ENCODE results near the gene RHOV. TPM values are rescaled to one million over a fixed set of nuclear protein-coding genes. Genes with fewer than 3 reads are reported as not detected.

The RHOV gene
- polyA plus RNA-seq, 1 donor from 2014 or later: 2.8 TPM

- no peak overlapping the region for H2AFZ ChIP-seq (ENCODE audit: low read depth, low read length)
- H3K4me2 ChIP-seq (ENCODE audit: low read length): no peak overlapping the region
- H3K27ac ChIP-seq (ENCODE audit: low read length): no peak overlapping the region
- H3K9me3 ChIP-seq (ENCODE audit: low read length): no peaks in the 10 kb centered on the region
- H3K27me3 ChIP-seq (ENCODE audit: insufficient read depth, low read depth, low read length): no peaks in the 10 kb centered on the region
- H3K79me2 ChIP-seq (replicated peaks; ENCODE audit: insufficient read depth, low read length): no peaks in the 10 kb centered on the region
- no peaks in the 10 kb centered on the region for H4K20me1 ChIP-seq (ENCODE audit: insufficient read depth)
- no peaks in the 10 kb centered on the region for H3K9me2 ChIP-seq (ENCODE audit: insufficient read depth, low read length)
- no peaks in the 10 kb centered on the region for H3K36me3 ChIP-seq (ENCODE audit: insufficient read depth, low read length)
- no peak overlapping the region for H3K9ac ChIP-seq (ENCODE audit: low read length)
- no peak overlapping the region for H3K4me3 ChIP-seq (ENCODE audit: low read length)
- no peak for TF ChIP-seq EP300 (conservative IDR thresholded peaks at IDR 0.05; ENCODE audit: poor library complexity, severe bottlenecking)
- H3F3A ChIP-seq (ENCODE audit: insufficient read depth, low read length, poor library complexity, severe bottlenecking): no peaks in the 10 kb centered on the region
Measured at GRCh38 chr15:40879609-40880008, 5.6 kb upstream of the RHOV start.

GRCh38 chr15:40878785-40879184, 4.8 kb upstream of the RHOV start:
- Histone ChIP-seq H3K4me2 (ENCODE audit: low read length) (no peak overlapping the region), H3K4me3 (ENCODE audit: low read length) (no peak overlapping the region), H3F3A (ENCODE audit: insufficient read depth, low read length, poor library complexity, severe bottlenecking) (no peaks in the 10 kb centered on the region), H3K27ac (ENCODE audit: low read length) (no peak overlapping the region), H3K79me2 (replicated peaks; ENCODE audit: insufficient read depth, low read length) (no peaks in the 10 kb centered on the region), H3K36me3 (ENCODE audit: insufficient read depth, low read length) (no peaks in the 10 kb centered on the region), H2AFZ (ENCODE audit: low read depth, low read length) (no peak overlapping the region), H3K9me3 (ENCODE audit: low read length) (no peaks in the 10 kb centered on the region), H3K9ac (ENCODE audit: low read length) (no peak overlapping the region), H3K9me2 (ENCODE audit: insufficient read depth, low read length) (no peaks in the 10 kb centered on the region), H4K20me1 (ENCODE audit: insufficient read depth) (no peaks in the 10 kb centered on the region), H3K27me3 (ENCODE audit: insufficient read depth, low read depth, low read length) (peaks cover 4% of the 10 kb centered on the region)
- no peak for TF ChIP-seq TAF1 (IDR thresholded peaks at IDR 0.05; ENCODE audit: low read depth)
- TF ChIP-seq RAD21 (conservative IDR thresholded peaks at IDR 0.05): no peak
- no peak for TF ChIP-seq EZH2 (IDR thresholded peaks at IDR 0.05; ENCODE audit: borderline replicate concordance, insufficient read depth, low read length, poor library complexity, severe bottlenecking)
- no peak for TF ChIP-seq CTCF (IDR thresholded peaks at IDR 0.05; ENCODE audit: poor library complexity, severe bottlenecking)
- no peak for TF ChIP-seq SMC3 (conservative IDR thresholded peaks at IDR 0.05; ENCODE audit: poor library complexity)
- TF ChIP-seq REST (IDR thresholded peaks at IDR 0.05; ENCODE audit: borderline replicate concordance): no peak
- no peak for TF ChIP-seq POLR2AphosphoS5 (IDR thresholded peaks at IDR 0.05)
- no peak for TF ChIP-seq EP300 (conservative IDR thresholded peaks at IDR 0.05; ENCODE audit: poor library complexity, severe bottlenecking)
- TF ChIP-seq MXI1 (conservative IDR thresholded peaks at IDR 0.05; ENCODE audit: poor library complexity, severe bottlenecking): no peak

- TF ChIP-seq TAF1 (IDR thresholded peaks at IDR 0.05; ENCODE audit: low read depth) (no peak), CTCF (IDR thresholded peaks at IDR 0.05; ENCODE audit: poor library complexity, severe bottlenecking) (no peak), SMC3 (conservative IDR thresholded peaks at IDR 0.05; ENCODE audit: poor library complexity) (no peak), EP300 (conservative IDR thresholded peaks at IDR 0.05; ENCODE audit: poor library complexity, severe bottlenecking) (no peak), POLR2AphosphoS5 (IDR thresholded peaks at IDR 0.05) (no peak), MXI1 (conservative IDR thresholded peaks at IDR 0.05; ENCODE audit: poor library complexity, severe bottlenecking) (no peak), REST (IDR thresholded peaks at IDR 0.05; ENCODE audit: borderline replicate concordance) (no peak), RAD21 (conservative IDR thresholded peaks at IDR 0.05) (no peak), EZH2 (IDR thresholded peaks at IDR 0.05; ENCODE audit: borderline replicate concordance, insufficient read depth, low read length, poor library complexity, severe bottlenecking) (no peak)
- no peaks in the 10 kb centered on the region for H3F3A ChIP-seq (ENCODE audit: insufficient read depth, low read length, poor library complexity, severe bottlenecking)
- no peaks in the 10 kb centered on the region for H4K20me1 ChIP-seq (ENCODE audit: insufficient read depth)
- H3K9ac ChIP-seq (ENCODE audit: low read length): no peak overlapping the region
- H3K27ac ChIP-seq (ENCODE audit: low read length): no peak overlapping the region
- H3K79me2 ChIP-seq (replicated peaks; ENCODE audit: insufficient read depth, low read length): no peaks in the 10 kb centered on the region
- no peaks in the 10 kb centered on the region for H3K9me3 ChIP-seq (ENCODE audit: low read length)
- no peak overlapping the region for H3K4me2 ChIP-seq (ENCODE audit: low read length)
- no peaks in the 10 kb centered on the region for H3K36me3 ChIP-seq (ENCODE audit: insufficient read depth, low read length)
- H3K9me2 ChIP-seq (ENCODE audit: insufficient read depth, low read length): no peaks in the 10 kb centered on the region
- H3K27me3 ChIP-seq (ENCODE audit: insufficient read depth, low read depth, low read length): peaks cover 7% of the 10 kb centered on the region
- H2AFZ ChIP-seq (ENCODE audit: low read depth, low read length): no peak overlapping the region
- H3K4me3 ChIP-seq (ENCODE audit: low read length): no peak overlapping the region
Measured at GRCh38 chr15:40877694-40878093, 3.7 kb upstream of the RHOV start.
